ENCODE data around the gene RUBCNL.

RUBCNL gene

GRCh38 chr13:46315036-46315435 is 72.0 kb downstream of the RUBCNL start:
- DNase-seq (ENCODE audit: low spot score), result no peak
- ChIA-PET POLR2A (ENCODE audit: low non-redundant PET) (no interaction called here), CTCF (no interaction called here)
- TF ChIP-seq CTCF (conservative IDR thresholded peaks at IDR 0.05; ENCODE audit: low read depth), result no peak
- no peak overlapping the region for H3K27ac ChIP-seq

GRCh38 chr13:46314587-46314986 is 72.5 kb downstream of the RUBCNL start:
- CTCF ChIA-PET, result no interaction called here
- TF ChIP-seq CTCF (conservative IDR thresholded peaks at IDR 0.05; ENCODE audit: low read depth), result no peak
- no peak overlapping the region for H3K27ac ChIP-seq
- no peak for DNase-seq (ENCODE audit: low spot score)
- POLR2A ChIA-PET (ENCODE audit: low non-redundant PET), result no interaction called here

- H3K27ac ChIP-seq, result no peak overlapping the region
- DNase-seq (ENCODE audit: low spot score), result no peak
- no peak for TF ChIP-seq CTCF (conservative IDR thresholded peaks at IDR 0.05; ENCODE audit: low read depth)
- POLR2A ChIA-PET (ENCODE audit: low non-redundant PET), result no interaction called here
- CTCF ChIA-PET, result interaction anchor here (0.8 kb wide), 1 partner anchor 65 kb away, joined by 3 read pairs; no protein-coding TSS in a partner anchor
Measured at GRCh38 chr13:46313432-46314257, 73.4 kb downstream of the RUBCNL start.

- DNase-seq (ENCODE audit: low spot score), result no peak
- ChIA-PET POLR2A (ENCODE audit: low non-redundant PET) (no interaction called here), CTCF (interaction anchor here (0.6 to 0.8 kb wide), 2 partner anchors 65 to 488 kb away, joined by 3 read pairs; no protein-coding TSS in a partner anchor)
- no peak for TF ChIP-seq CTCF (conservative IDR thresholded peaks at IDR 0.05; ENCODE audit: low read depth)
- no peak overlapping the region for H3K27ac ChIP-seq
Measured at GRCh38 chr13:46313024-46313423, 74.0 kb downstream of the RUBCNL start.

- H3K27ac ChIP-seq, result no peak overlapping the region
- ChIA-PET POLR2A (ENCODE audit: low non-redundant PET) (no interaction called here), CTCF (interaction anchor here (0.5 to 1.0 kb wide), 2 partner anchors 21 to 28 kb away, joined by 3 to 4 read pairs; no protein-coding TSS in a partner anchor)
- DNase-seq (ENCODE audit: low spot score), result no peak
- TF ChIP-seq CTCF (conservative IDR thresholded peaks at IDR 0.05; ENCODE audit: low read depth), result no peak
Measured at GRCh38 chr13:46311217-46311616, 75.8 kb downstream of the RUBCNL start.

- ChIA-PET CTCF (no interaction called here), POLR2A (ENCODE audit: low non-redundant PET) (no interaction called here)
- H3K27ac ChIP-seq, result no peak overlapping the region
- no peak for TF ChIP-seq CTCF (conservative IDR thresholded peaks at IDR 0.05; ENCODE audit: low read depth)
- no peak for DNase-seq (ENCODE audit: low spot score)
Measured at GRCh38 chr13:46310066-46310465, 77.0 kb downstream of the RUBCNL start.
